GM21515 (cell line): ENCODE results near the gene LRRN4CL.
"Not testable (repeated sequence)": the region's sequence is repeated elsewhere in the genome, so short reads cannot be mapped to it uniquely, and the experiment has no call there.

Experiments used
- ATAC-seq: cut with Tn5 transposase; IDR thresholded peaks from one replicate; pipeline ENCODE4 v1.9.1; 2021; ENCODE audit not compliant: unreplicated experiment

LRRN4CL gene

DNA sequence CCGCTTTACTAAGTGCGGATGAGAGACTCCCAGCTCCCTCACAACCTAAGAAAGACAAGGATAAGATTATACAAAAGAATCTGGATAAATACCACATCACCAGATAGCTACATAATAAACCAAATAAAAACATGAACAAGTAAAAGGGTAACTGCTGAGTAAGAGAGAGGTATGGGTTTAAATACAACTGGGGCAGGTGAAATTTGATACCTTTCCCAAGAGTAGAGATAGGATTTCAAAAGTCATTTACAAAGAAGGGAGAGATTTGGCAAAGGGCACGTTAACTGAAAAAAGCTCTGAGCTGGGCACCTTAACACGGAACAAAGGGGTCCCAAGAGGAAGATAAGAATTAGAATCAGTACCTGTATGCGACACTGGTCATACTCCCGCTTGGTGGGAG is 12.2 kb downstream of the LRRN4CL start:
- no peak for ATAC-seq

DNA sequence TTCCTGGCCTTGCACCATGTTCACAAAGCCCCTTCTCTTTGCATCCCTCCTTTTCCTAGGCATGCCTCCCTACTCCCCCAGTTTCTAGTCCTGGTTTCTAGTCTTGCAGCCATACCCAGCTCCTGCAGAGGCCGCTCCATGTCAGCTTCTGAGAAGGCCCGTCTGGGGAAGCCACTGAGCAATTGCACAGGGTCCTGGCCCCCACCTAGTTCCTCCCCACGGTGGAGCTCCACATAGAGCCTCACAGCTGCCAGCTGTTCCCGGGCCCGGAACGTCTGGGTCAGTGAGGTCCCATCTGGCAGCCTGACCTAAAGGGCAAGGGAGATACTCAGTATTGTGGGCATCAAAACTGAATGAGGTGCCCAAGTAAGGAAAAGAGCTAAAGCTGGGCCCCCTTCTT is 12.6 kb downstream of the LRRN4CL start:
- no peak for ATAC-seq

DNA sequence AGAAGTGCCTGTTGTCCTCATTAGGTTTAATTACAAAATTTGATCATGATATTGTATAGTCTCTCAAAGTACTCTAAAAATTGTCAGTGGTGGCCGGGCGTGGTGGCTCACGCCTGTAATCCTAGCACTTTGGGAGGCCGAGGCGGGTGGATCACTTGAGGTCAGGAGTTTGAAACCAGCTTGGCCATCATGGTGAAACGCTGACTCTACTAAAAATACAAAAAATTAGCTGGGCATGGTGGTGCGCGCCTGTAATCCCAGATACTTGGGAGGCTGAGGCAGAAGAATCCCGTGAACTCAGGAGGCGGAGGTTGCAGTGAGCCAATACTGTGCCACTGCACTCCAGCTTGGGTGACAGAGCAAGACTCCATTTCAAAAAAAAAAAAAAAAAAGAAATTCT is 13.9 kb downstream of the LRRN4CL start:
- not testable (repeated sequence) for ATAC-seq

DNA sequence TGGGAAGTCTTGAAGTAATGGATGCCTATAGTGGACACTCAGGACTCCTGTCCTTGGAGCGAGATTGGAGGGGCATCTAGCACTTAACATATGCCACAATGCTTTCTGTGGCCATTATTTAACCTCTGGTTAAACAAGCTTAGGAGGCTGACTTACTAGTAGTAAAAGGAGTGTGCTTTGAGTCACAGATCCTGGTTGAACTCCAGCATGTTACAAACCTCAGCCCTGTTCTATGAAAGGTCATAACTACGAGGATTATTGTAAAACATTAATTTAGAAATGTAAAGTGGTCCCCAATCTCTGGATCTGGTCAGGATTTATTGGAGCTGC is 16.2 kb downstream of the LRRN4CL start:
- no peak for ATAC-seq

DNA sequence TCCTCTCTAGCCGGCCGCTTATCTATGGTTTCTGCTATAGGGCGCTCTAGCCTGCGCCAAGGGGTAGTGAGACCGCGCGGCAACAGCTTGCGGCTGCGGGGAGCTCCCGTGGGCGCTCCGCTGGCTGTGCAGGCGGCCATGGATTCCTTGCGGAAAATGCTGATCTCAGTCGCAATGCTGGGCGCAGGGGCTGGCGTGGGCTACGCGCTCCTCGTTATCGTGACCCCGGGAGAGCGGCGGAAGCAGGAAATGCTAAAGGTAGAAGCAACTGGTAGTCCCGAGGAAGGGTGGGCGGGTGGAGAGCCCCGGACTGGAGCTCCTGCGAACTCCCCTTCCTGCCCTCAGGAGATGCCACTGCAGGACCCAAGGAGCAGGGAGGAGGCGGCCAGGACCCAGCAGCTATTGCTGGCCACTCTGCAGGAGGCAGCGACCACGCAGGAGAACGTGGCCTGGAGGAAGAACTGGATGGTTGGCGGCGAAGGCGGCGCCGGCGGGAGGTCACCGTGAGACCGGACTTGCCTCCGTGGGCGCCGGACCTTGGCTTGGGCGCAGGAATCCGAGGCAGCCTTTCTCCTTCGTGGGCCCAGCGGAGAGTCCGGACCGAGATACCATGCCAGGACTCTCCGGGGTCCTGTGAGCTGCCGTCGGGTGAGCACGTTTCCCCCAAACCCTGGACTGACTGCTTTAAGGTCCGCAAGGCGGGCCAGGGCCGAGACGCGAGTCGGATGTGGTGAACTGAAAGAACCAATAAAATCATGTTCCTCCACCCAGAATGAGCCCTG is 17.5 kb downstream of the LRRN4CL start, which contains the start of the genes LBHD1 and UQCC3:
LBHD1 (minus strand) TSS at position 660 of the 782 bp plus-strand sequence. CDS start 2,236 bp downstream, outside the sequence.
UQCC3 (plus strand) TSS at position 66 of the 782 bp plus-strand sequence; CDS start at position 139, 73 bp downstream.
- peak; percentile 45 for ATAC-seq

DNA sequence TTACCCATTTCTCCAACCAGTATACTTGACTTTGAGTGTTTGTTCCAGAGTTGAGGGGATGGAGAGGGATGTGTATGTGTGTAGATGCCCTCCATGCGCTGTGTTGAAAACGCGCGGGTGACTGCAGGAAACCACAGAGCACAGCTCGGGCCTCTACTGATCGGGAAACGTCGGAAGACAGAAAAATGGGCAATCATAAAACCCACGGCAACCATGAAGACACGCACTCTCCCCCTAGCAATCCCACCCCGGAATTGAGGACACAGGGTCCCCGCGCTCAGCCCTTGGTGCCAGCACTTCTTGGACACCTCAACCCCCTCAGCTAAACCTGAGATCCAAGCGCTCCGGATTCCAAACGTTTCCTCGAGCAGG is 18.1 kb downstream of the LRRN4CL start:
- ATAC-seq: peak; percentile 21

DNA sequence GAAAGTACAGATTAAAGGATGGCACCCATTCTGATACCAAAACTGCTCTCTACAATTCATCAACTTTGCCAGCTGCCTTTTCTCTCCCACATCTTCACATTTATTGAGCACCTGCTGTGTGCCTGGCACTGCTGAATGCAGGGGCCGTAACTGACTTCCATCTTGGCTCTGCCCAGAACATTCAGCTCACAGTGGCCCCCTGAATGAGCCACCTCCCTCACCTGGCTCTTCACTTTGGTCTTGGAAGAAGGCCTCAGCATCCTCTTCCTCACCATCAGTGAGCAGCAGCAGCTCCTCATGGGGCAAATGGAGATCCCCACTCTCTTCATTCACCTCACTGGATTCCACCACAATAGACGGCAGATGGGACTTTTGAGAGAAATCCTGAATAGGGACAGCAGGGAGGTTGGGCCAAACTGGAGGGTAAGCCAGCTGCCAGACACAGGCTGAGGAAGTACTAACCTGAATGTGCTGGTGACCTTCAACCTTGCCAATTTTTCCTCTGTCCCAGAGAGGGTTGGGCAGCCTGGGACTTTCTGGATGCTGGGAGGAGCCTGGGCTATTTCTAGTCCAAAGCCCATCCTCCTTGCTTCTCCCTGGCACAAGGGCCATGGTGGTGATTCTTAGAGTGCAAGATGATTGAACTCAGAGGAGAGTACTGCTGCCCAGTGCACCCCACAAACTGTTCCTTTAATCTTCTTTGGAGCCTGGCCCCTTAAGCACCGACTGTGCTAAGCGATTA is 19.7 kb downstream of the LRRN4CL start:
- no peak for ATAC-seq

DNA sequence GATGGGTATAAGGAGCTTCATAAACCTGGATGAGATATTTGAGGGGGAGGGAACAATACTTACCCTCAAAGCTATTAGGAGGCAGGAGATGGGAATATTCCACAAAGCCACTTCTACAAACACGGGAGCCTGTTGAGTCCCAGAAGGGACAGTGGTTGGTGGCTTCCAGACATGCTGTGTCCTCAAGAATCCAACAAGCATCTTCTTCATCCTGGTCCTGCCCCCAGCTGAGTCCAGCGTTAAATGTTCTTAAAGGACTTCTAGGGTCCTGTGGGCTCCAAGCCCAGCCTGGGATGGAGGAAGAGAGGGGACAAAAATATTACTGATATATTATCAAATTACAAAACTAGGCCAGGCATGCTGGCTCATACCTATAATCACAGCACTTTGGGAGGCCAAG is 21.9 kb downstream of the LRRN4CL start:
- no peak for ATAC-seq

DNA sequence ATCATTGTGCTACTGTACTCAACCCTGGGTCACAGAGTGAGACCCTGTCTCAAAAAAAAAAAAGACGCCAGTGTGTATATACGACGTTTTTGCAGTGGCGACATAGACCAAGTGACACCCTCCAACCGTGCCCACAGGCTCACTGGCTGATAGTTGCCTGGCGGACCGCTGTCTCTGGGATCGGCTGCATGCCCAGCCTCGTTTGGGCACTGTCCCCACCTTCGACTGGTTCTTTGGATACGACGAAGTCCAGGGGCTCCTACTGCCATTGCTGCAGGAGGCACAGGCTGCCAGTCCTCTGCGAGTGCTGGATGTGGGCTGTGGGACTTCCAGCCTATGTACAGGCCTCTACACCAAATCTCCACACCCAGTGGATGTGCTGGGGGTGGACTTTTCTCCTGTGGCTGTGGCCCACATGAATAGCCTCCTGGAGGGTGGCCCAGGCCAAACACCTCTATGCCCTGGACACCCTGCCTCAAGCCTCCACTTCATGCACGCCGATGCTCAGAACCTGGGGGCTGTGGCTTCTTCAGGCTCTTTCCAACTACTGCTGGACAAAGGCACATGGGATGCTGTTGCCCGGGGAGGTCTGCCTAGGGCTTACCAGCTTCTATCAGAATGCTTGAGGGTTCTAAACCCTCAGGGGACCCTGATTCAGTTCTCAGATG is 22.9 kb downstream of the LRRN4CL start:
- ATAC-seq: no peak

DNA sequence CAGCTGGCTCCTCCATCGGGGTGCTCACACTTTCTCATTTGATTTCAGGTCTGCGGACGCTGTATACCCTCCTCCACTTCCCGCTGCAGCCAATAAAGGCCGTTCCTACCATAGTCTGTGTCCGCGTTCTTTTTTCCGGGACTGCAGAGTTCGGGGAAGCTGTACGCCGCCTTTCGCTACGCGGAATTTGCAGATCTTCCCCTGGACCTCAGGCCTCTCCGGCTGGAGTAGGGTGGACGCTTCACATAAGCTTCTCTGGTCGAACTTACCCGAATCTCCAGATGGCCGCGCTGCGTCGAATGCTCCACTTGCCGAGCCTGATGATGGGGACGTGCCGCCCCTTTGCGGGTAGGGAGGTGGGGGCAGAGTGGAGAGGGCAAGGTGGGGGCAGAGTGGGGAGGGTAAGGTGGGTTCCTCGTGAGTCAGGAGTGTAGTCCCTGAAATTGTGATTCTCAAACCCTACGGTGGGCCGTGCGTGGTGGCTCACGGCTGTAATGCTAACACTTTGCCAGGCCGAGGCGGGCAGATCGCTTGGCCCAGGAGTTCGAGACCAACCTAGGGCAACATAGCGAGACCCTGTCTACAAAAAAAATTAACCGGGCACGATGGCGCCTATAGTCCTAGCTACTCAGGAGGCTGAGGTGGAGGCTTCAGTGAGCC is 23.6 kb downstream of the LRRN4CL start:
- peak; percentile 24 for ATAC-seq

DNA sequence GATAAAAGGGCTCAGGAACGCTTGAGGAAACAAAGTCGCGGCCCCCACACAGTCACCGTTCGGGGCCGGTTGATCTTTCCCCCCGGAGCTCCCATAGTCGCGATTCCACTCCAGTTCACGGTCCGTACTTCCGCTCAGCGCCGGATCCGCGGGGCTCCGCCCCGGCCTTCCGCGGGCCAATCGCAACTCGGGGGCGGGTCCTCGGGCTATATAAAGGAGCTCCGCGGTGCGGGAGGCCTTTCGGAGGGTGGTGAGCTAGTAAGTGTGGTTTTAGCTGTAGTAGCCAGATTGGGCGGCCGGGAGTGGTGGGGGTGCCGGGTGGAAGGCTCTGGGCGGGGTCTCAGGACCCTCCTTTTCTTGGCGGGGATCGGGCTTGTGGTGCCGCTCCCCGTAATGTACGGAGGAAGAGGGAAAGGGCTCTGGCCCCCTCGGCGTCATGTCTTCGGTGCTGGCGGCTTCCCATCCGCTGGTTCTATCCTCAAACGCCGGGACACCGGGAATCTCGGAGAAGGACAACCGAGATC is 24.2 kb downstream of the LRRN4CL start, which contains the start of the genes C11orf98 and CSKMT:
C11orf98 (minus strand) TSS at position 136 of the 524 bp plus-strand sequence; CDS start at position 95, 41 bp downstream.
CSKMT (plus strand) TSS at position 238 of the 524 bp plus-strand sequence. CDS start 568 bp downstream, outside the sequence.
- peak; percentile 67 for ATAC-seq

DNA sequence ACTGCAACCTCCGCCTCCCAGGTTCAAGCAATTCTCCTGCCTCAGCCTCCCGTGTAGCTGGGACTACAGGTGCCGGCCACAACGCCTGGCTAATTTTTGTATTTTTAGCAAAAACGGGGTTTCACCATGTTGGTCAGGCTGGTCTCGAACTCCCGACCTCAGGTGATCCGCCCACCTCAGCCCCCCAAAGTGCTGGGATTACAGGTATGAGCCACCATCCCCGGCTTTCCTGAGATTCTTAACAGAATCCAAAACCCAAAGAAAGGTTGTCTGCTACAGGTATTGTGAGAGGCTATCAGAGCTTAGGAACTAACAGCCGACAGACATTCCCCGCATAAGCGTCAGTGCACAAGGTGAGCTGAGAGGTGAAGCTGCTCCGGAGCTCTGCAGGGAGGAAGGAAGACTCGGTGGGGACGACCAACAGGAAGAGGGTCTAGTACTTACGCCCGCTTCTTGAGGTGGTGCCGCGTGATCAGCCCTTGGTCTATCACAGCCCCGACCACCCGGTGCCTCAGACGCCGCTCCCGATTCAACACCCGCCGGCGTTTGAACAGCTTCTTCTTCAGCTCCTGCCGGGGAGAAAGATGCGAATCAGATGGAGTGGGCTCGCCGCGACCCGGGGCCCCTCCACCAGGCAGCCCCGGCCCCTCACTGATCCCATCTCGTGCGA is 24.8 kb downstream of the LRRN4CL start:
- peak; percentile 27 for ATAC-seq

DNA sequence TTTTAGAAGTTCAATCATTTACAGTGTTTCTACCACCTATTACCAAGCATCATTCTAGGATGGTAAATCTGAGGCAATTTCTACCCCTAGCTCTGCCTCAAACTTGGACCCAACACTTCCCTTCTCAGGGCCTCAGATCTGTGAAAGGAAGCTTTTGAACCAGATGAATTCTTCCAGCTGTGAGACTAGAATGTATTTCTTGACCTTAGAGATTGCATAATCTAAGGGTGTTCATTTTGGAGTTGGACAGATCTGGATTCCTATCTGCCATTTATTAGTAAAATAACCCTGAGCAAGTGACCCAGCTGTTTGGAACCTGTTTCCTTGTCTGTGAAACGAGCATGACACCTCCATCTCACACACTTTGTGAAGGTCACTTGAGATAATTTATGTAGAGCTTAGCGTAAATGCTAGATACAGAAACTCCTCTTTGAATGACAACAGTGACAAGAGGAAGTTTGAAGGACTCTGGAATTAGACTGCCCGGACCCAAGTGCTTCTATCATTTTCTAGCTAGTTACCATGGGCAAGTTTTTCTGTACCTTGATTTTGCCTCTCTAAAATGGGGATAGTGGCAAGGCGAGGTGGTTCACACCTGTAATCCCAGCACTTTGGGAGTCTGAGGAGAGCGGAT is 32.4 kb downstream of the LRRN4CL start:
- no peak for ATAC-seq

DNA sequence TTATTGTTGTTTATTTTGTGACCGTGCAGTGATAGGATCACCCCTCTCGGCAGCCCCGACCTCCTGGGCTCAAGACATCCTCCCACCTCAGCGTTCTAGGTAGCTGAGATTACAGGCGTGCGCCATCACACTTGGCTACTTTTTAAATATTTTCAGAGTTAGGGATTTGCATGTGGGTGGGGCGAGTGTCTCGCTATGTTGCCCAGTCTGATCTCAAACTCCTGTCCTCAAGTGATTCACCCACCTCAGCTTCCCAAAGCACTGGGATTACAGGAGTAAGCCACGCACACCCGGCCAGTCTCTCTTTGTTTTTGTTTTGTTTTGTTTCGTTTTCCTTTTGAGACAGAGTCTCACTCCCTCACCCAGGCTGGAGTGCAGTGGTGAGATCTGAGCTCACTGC is 35.0 kb downstream of the LRRN4CL start:
- no peak for ATAC-seq

DNA sequence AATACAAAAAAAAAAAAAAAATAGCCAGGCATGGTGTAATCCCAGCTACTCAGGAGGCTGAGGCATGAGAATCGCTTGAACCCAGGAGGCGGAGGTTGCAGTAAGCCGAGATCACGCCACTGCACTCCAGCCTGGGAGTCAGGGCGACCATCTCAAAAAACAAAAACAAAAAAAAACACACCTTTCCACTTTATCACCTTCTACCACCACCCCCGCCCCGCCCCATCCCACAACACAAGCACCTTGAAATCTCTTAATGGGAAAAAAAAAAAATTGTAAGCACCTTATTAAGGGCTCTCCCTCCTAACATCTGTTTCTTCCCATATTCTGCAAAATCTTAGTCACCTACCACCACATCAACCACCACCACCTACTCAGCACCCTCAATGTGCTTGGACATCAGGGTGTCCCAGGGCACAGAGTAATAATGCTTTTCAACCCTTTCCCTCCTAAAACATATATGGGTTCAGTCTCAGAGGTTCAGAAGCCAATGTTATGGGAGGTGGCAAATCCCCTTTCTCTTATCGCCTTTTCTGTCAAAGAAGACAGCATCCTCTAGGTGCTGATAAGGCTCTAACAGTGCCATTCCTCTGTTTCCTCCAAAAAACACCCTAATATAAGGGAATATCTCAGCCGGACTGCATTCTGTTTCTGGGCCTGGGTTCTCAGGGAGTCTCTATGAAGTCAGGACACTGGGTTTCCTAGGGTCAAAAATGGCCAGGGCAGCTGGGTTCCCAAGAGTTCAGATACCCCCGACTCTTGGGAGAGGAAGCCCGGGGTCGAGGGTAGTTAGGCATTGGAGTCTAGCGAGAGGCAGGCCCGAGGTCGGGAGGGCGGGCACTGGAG is 36.9 kb downstream of the LRRN4CL start:
- no peak for ATAC-seq

DNA sequence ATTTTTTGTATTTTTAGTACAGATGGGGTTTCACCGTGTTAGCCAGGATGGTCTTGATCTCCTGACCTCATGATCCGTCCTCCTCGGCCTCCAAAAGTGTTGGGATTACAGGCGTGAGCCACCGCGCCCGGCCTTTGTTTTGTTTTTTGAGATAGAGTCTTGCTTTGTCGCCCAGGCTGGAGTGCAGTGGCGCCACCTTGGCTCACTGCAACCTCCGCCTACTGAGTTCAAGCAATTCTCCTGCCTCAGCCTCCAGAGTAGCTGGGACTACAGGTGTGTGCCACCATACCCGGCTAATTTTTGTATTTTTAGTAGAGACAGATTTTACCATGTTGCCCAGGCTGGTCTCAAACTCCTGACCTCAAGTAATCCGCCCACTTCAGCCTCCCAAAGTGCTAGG is 39.0 kb downstream of the LRRN4CL start:
- ATAC-seq: not testable (repeated sequence)

DNA sequence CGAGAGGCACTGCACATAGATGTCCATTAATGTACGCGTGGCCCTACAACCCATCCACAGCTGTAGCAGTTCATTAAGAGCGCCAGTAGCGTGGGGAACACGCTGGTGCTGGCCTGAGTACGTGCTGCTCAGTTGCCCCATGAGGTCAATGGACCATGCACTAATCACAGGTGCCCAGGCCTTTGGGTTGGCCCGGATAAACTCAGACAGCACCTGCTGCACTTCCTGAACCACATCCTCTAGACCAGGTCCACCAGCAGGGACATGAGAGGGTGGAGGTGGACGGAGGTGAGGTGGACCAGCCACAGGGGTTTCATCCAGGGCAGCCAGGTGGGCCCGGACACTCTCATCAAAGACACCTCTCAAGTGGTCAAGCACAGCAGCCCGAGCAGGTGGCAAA is 39.8 kb downstream of the LRRN4CL start:
- ATAC-seq: no peak

DNA sequence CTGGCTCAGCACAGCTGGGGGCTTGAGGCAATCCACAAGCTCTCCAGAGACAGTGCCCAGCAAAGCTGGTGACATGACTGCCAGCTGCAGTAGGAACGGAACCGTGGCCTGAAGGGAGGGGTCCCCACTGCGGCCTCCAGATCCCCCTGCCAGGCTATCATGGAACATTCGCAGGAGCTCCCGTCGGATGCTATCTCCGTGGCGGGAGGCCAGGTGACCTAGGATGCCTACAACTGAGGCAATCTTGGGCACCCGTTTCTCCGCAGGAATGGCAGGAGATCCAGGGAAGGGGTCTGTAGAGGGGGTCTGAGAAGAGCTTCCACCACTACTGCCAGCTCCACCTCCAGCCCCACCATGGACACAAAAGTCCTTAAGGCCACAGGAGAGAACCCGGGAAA is 40.4 kb downstream of the LRRN4CL start:
- ATAC-seq: no peak
